ENCODE data around the gene CTNNAL1. TPM values are rescaled to one million over a fixed set of nuclear protein-coding genes. Genes with fewer than 3 reads are reported as not detected.
A peak's percentile ranks its signal among the peaks of the same experiment; 100 is the strongest.
"Not testable (repeated sequence)": the region's sequence is repeated elsewhere in the genome, so short reads cannot be mapped to it uniquely, and the experiment has no call there.

Gene CTNNAL1, protein sequence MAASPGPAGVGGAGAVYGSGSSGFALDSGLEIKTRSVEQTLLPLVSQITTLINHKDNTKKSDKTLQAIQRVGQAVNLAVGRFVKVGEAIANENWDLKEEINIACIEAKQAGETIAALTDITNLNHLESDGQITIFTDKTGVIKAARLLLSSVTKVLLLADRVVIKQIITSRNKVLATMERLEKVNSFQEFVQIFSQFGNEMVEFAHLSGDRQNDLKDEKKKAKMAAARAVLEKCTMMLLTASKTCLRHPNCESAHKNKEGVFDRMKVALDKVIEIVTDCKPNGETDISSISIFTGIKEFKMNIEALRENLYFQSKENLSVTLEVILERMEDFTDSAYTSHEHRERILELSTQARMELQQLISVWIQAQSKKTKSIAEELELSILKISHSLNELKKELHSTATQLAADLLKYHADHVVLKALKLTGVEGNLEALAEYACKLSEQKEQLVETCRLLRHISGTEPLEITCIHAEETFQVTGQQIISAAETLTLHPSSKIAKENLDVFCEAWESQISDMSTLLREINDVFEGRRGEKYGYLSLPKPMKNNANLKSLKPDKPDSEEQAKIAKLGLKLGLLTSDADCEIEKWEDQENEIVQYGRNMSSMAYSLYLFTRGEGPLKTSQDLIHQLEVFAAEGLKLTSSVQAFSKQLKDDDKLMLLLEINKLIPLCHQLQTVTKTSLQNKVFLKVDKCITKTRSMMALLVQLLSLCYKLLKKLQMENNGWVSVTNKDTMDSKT
- total RNA-seq = 106 and 142 TPM in 2 replicates

GRCh38 chr9:109012876-109013678, at the start of gene CTNNAL1:
Gene CTNNAL1 (minus strand): TSS chr9:109013499. CDS start chr9:109013442, 57 bp downstream.
- DNase-seq (ENCODE audit: low read depth in 2 of 2) = peak; percentile 91 to 95

DNA sequence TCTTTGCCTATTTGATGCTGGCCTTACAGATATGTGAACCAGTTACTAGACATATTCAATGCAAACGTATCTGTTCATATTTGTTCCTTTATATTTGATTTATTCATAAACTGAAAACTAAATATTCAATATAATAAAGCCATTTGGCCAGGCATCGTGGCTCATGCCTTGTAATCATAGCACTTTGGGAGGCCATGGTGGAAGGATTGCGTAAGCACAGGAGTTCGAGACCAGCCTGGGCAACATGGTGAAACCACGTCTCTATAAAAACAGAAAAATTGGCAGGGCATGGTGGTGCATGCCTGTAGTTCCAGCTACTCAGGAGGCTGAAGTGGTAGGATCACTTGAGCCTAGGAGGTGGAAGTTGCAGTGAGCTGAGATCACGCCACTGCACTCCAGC, 49.2 kb upstream of the CTNNAL1 start:
- no peak for DNase-seq (ENCODE audit: low read depth in 2 of 2)

DNA sequence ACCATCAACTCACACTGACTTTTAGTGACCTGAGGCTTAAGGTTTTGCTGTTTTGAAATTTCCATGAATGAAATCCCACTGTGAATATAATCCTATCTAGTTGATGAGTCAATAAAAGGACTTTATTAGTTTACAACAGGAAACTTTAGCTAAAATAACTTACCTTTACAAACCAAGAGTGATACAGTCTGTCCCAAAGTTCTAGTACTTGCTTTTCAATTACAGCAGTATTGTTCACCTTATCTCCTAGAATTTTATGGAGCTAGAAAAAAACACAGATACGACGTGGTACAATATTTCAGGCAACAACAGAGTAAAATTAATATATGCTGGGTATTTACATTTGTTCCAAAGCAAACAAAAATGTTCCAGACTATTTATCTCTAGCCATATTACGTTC, 46.9 kb upstream of the CTNNAL1 start:
- DNase-seq (ENCODE audit: low read depth in 2 of 2) = no peak

- DNase-seq (ENCODE audit: low read depth in 2 of 2) = not testable (repeated sequence)
Observed at GRCh38 chr9:109053121-109053520, 39.8 kb upstream of the CTNNAL1 start.

- no peak for DNase-seq (ENCODE audit: low read depth in 2 of 2)
Observed at GRCh38 chr9:109052416-109052815, 39.1 kb upstream of the CTNNAL1 start.

- DNase-seq (ENCODE audit: low read depth in 2 of 2) = no peak
Observed at GRCh38 chr9:109051733-109052132, 38.4 kb upstream of the CTNNAL1 start.

- DNase-seq (ENCODE audit: low read depth in 2 of 2) = no peak
Observed at GRCh38 chr9:109050444-109050843, 37.1 kb upstream of the CTNNAL1 start.

DNA sequence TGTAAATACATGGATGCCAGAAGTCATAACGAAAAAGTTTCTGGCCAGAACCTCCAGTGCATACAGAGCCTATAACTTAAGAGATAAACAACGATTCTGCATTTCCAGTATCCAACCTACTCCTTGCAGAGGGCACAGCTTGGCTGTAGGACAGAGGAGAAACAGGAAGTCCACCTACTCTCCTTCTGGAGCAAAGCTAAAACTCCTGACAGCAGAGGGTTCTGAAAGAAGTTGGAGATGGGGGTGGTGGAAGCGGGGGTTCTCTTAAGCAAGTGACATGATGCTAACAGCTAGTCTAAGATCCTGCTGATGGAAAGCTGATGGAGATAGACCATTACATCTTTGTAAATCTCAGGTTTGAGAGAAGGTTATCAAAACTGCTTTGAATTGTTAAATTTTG, 35.5 kb upstream of the CTNNAL1 start:
- DNase-seq (ENCODE audit: low read depth in 2 of 2) = no peak

DNA sequence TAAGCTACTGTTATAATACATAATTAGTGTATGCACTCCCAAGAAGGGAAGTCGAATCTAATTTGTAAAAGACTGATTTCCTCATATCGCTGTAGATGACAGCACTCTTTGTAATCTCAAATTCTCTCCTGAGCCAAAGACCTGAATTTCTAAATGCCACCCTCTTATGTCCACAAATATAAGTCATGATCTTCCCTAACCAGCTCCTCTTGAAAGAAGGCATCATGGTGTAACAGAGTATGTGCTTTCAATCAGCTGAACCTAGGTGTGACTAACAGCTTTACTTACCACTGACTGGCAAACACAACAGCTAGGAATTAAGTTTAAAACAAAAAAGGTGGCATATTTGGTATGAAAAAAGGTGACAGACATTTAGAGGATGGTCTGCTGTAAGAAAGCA, 34.0 kb upstream of the CTNNAL1 start:
- no peak for DNase-seq (ENCODE audit: low read depth in 2 of 2)

DNA sequence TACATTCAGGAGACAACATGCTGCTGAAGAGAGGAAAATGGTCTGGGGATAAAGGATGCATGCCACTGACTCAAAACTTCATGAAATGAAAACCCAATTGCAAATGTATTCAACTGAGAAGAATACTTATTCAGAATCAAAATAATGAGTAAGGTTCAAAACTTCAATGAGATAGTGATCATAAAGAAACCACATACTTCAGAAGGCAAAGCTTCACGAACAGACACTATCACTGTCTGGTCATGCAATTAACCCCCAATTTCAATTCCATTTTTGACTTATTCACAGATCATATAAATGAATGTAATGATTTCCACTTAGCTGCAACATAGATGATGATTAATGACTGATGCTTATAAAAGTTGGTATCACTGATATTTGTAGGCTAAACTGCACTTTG, 33.0 kb upstream of the CTNNAL1 start:
- no peak for DNase-seq (ENCODE audit: low read depth in 2 of 2)

- DNase-seq (ENCODE audit: low read depth in 2 of 2) = no peak
Observed at GRCh38 chr9:109043578-109043977, 30.3 kb upstream of the CTNNAL1 start.

DNA sequence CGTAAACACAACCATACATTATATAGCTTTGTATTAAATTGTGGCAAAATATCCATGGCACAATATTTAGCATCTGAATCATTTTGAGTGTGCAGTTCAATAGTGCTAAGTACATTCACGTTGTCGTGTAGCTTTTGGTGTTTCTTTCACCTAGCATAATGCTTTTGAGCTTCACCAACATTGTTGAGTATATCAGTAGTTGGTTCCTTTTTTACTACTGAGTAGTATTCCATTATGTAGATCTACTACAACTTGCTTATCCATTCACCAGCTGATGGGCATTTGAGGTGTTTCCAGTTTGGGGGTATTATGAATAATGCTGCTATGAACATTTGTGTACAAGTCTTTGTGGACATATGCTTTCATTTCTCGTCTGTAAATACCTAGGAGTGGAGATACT, 27.3 kb upstream of the CTNNAL1 start:
- no peak for DNase-seq (ENCODE audit: low read depth in 2 of 2)

- peak; percentile 28 to 45 for DNase-seq (ENCODE audit: low read depth in 2 of 2)
Observed at GRCh38 chr9:109039539-109039938, 26.2 kb upstream of the CTNNAL1 start.

- no peak for DNase-seq (ENCODE audit: low read depth in 2 of 2)
Observed at GRCh38 chr9:109037946-109038715, 24.8 kb upstream of the CTNNAL1 start.

DNA sequence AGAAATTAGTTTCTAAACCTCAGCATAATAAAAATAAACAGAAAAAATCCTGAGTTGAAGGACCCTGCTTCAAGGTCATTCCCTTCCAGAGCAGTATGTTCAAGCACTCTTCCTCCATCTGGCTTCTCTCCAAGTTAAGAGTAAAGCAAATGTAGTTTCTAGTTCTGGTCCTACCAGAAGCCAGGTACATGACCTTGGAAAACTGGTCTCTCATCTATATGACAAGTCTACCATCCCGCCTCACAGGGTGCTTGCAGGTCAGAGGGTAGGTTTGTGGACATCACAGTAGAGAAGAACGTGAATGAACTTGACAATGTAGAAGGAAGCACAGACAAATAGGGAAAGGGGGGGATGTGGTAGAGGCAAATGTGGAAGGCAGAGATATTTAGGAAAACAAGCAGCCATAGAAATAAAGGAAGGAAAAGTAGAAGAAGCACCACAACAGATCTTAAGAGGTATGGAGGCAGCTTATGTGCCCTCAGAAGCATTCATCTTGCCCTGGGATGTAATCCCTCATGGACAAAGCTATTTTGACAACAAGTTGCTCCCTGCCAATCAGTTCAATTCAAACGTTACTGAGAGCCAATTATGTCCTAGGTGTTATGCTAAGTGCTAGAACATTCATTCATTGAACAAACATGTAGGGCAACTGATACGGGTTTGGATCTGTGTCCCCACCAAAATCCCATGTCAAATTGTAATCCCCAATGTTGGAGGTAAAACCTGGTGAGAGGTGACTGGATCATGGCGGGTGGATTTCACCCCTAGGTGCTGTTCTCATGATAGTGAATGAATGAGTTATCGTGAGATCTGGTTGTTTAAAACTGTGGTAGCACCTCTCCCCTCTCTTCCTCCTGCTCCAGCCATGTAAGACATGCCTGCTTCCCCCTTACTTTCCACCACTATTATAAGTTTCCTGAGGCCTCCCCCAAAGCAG, 23.7 kb upstream of the CTNNAL1 start:
- peak in 1 of 2 donors; percentile 21 for DNase-seq (ENCODE audit: low read depth in 2 of 2)

DNA sequence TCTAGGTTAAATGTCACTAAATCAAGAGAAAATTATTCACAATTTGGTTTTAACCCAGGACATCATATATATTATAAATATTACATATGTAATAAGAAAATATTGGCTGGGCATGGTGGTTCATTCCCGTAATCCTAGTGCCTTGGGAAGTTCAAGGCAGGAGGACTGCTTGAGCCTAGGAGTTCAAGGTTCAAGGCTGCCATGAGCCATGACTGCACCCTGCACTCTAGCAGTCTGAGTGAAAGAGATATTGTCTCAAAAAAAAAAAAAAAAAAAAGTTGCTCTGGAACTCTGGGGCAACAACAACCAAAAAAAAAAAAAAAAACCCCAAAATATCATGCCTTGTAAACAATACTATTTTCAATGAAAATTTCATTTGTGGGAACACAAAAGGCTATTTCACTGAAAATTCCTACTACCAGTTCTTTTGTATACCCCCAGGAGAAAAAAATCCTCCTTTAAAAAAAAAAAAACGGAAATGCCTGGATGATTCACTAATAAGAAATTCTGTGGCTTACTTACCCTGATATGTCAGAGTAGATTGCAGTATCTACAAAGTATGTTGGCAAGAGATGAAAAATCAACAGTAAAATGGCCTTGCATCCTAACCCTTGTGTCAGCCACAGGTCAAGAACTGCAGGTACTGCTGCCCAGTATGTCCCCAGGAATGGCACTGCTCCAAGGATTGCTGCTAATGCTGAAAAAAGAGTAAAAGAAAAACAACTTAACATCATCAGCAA, 22.6 kb upstream of the CTNNAL1 start:
- peak; percentile 57 to 87 for DNase-seq (ENCODE audit: low read depth in 2 of 2)

GRCh38 chr9:109033941-109034700, 20.8 kb upstream of the CTNNAL1 start:
- no peak for DNase-seq (ENCODE audit: low read depth in 2 of 2)

GRCh38 chr9:109031241-109031640, 17.9 kb upstream of the CTNNAL1 start:
- no peak for DNase-seq (ENCODE audit: low read depth in 2 of 2)

DNA sequence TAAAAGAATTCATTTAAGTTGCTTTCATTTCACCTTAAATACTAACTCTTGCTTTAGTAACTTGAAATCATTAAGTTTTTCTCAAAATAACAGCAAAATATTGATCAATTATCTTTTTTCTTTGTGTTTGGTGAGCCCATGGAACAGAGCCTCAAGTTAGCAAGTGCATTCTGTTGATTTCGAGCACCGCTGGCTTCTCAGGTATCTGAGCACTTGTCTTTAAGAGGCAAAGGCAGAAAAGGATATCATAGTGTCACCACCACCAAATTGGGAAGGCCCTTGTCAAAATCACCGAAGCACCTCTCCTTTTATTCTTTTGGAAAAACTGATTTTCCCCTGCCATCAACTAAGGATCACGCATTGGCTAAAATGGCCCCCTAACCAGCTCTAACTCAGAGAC, 17.1 kb upstream of the CTNNAL1 start:
- no peak for DNase-seq (ENCODE audit: low read depth in 2 of 2)
